Peyer's patch (tissue), 4 donors: ENCODE data around the gene PRSS48. TPM values are rescaled to one million over a fixed set of nuclear protein-coding genes. Genes with fewer than 3 reads are reported as not detected.

ENCODE experiments used
- DNase-seq, 3 donors: peaks; one replicate each; pipeline ENCODE4 v3.0.0-alpha.2; 2017 to 2019
- H3K27ac ChIP-seq, 4 donors: fragments of 200-600 bp; sonication (generic); one replicate each; pipeline ENCODE4 v1.5.1; 2016 to 2019
- H3K27me3 ChIP-seq, 2 donors: fragments of 200-600 bp; sonication (generic); one replicate each; pipeline ENCODE4 v1.5.1; 2019
- H3K36me3 ChIP-seq, 3 donors: fragments of 200-600 bp; sonication (generic); one replicate each; pipeline ENCODE4 v1.5.1; 2016 to 2019
- H3K4me1 ChIP-seq, 4 donors: fragments of 200-600 bp; sonication (generic); one replicate each; pipeline ENCODE4 v1.5.1; 2016 to 2019
- H3K4me3 ChIP-seq, 4 donors: fragments of 200-600 bp; sonication (generic); 1 replicate in 3 of 4; 2 replicates in 1 of 4; pipeline ENCODE4 v1.5.1; 2016 to 2019; ENCODE audit warnings: mild to moderate bottlenecking in 1 of 4
- H3K9me3 ChIP-seq, 4 donors: fragments of 200-600 bp; sonication (generic); one replicate each; pipeline ENCODE4 v1.5.1; 2016 to 2019; ENCODE audit warnings: mild to moderate bottlenecking in 1 of 4
- CTCF ChIP-seq, 6 experiments: fragments of 450-650 bp in 4 of 6; fragments of 200-600 bp in 2 of 6; sonication (generic) in 1 of 6; IDR thresholded peaks; one replicate each; pipeline ENCODE4 v1.5.1; 2017 to 2019; ENCODE audit warnings: antibody characterized with exemption in 6 of 6, mild to moderate bottlenecking in 3 of 6, moderate library complexity in 1 of 6
- POLR2A ChIP-seq, 2 donors: fragments of 450-650 bp; IDR thresholded peaks; one replicate each; pipeline ENCODE4 v1.5.1; 2017; ENCODE audit warnings: antibody characterized with exemption in 2 of 2, mild to moderate bottlenecking in 2 of 2, moderate library complexity in 2 of 2
- total RNA-seq, 4 donors: library from RNA; depleted of rRNA; stranded (reverse); fragments of >200 nt; gene quantifications; one replicate each; pipeline ENCODE4 v1.1.0, GENCODE V29; 2016

PRSS48 gene
- total RNA-seq, 4 donors from 2014 or later = not detected

GRCh38 chr4:151294833-151295496 is 18.0 kb downstream of the PRSS48 start:
- Histone ChIP-seq H3K27ac (peak overlapping the region in 2 of 4 donors; percentile 37 to 56), H3K4me3 (no peak overlapping the region), H3K9me3 (no peaks in the 10 kb centered on the region), H3K27me3 (no peaks in the 10 kb centered on the region), H3K36me3 (no peaks in the 10 kb centered on the region), H3K4me1 (peaks cover 0 to 32% (median 0%) of the 10 kb centered on the region in 4 donors)
- DNase-seq = peak in 2 of 3 donors; percentile 56 to 61
- no peak for TF ChIP-seq CTCF (IDR thresholded peaks at IDR 0.05)
- no peak for TF ChIP-seq POLR2A (IDR thresholded peaks at IDR 0.05)

- H3K27ac ChIP-seq = no peak overlapping the region
- H3K4me1 ChIP-seq = peaks cover 0 to 32% (median 0%) of the 10 kb centered on the region in 4 donors
- H3K36me3 ChIP-seq = no peaks in the 10 kb centered on the region
- TF ChIP-seq POLR2A (IDR thresholded peaks at IDR 0.05) (no peak), CTCF (IDR thresholded peaks at IDR 0.05) (no peak)
- DNase-seq = no peak
- H3K27me3 ChIP-seq = no peaks in the 10 kb centered on the region
- no peak overlapping the region for H3K4me3 ChIP-seq
- H3K9me3 ChIP-seq = no peaks in the 10 kb centered on the region
Measured at GRCh38 chr4:151296227-151296626, 19.3 kb downstream of the PRSS48 start.

GRCh38 chr4:151297170-151297569 is 20.2 kb downstream of the PRSS48 start:
- Histone ChIP-seq H3K4me1 (peaks cover 0 to 32% (median 0%) of the 10 kb centered on the region in 4 donors), H3K9me3 (no peaks in the 10 kb centered on the region)
- TF ChIP-seq POLR2A (IDR thresholded peaks at IDR 0.05) = no peak
- TF ChIP-seq CTCF (IDR thresholded peaks at IDR 0.05) = no peak

GRCh38 chr4:151302432-151302831 is 25.5 kb downstream of the PRSS48 start:
- Histone ChIP-seq H3K27ac (no peak overlapping the region), H3K4me1 (peaks cover 0 to 19% (median 0%) of the 10 kb centered on the region in 4 donors), H3K9me3 (no peaks in the 10 kb centered on the region), H3K4me3 (no peak overlapping the region), H3K36me3 (no peaks in the 10 kb centered on the region), H3K27me3 (no peaks in the 10 kb centered on the region)
- TF ChIP-seq POLR2A (IDR thresholded peaks at IDR 0.05) (no peak), CTCF (IDR thresholded peaks at IDR 0.05) (no peak)
- no peak for DNase-seq

More at GRCh38 chr4:151297170-151297569, 20.2 kb downstream of the PRSS48 start:
- no peaks in the 10 kb centered on the region for H3K27me3 ChIP-seq
- DNase-seq = no peak
- H3K27ac ChIP-seq = no peak overlapping the region
- H3K36me3 ChIP-seq = no peaks in the 10 kb centered on the region
- H3K4me3 ChIP-seq = no peak overlapping the region

- no peaks in the 10 kb centered on the region for H3K9me3 ChIP-seq
- no peak for TF ChIP-seq CTCF (IDR thresholded peaks at IDR 0.05)
- H3K27me3 ChIP-seq = no peaks in the 10 kb centered on the region
- H3K4me3 ChIP-seq = no peak overlapping the region
- H3K4me1 ChIP-seq = peaks cover 0 to 18% (median 0%) of the 10 kb centered on the region in 4 donors
- DNase-seq = no peak
- no peaks in the 10 kb centered on the region for H3K36me3 ChIP-seq
- no peak overlapping the region for H3K27ac ChIP-seq
Measured at GRCh38 chr4:151304226-151304625, 27.3 kb downstream of the PRSS48 start.
